Measurements from ENCODE around the gene STYXL1.

GRCh38 chr7:76072243-76073148 is 24.7 kb upstream of the STYXL1 start:
- TF ChIP-seq ZNF274 (IDR thresholded peaks at IDR 0.05; ENCODE audit: low read depth, low read length) (no peak), SUZ12 (IDR thresholded peaks at IDR 0.05; ENCODE audit: extremely low read depth, insufficient read depth, insufficient read length) (no peak)
